Activated CD4-positive, alpha-beta T cell treated with anti-CD3 and anti-CD28 coated beads, Interleukin-2, amount 50 U/mL, for 1 hour (primary cell): Measurements from ENCODE around the gene PPP1R13L.
"Not testable (repeated sequence)": the region's sequence is repeated elsewhere in the genome, so short reads cannot be mapped to it uniquely, and the experiment has no call there.

Experiments
- DNase-seq: peaks from one replicate; pipeline ENCODE4 v3.0.0-alpha.2; 2020

The PPP1R13L gene

GRCh38 chr19:45344621-45345505 lies 60.0 kb downstream of the PPP1R13L start:
- DNase-seq, result no peak

GRCh38 chr19:45342911-45343310 lies 62.0 kb downstream of the PPP1R13L start:
- DNase-seq, result no peak

GRCh38 chr19:45340899-45341453 lies 63.9 kb downstream of the PPP1R13L start:
- no peak for DNase-seq

DNA sequence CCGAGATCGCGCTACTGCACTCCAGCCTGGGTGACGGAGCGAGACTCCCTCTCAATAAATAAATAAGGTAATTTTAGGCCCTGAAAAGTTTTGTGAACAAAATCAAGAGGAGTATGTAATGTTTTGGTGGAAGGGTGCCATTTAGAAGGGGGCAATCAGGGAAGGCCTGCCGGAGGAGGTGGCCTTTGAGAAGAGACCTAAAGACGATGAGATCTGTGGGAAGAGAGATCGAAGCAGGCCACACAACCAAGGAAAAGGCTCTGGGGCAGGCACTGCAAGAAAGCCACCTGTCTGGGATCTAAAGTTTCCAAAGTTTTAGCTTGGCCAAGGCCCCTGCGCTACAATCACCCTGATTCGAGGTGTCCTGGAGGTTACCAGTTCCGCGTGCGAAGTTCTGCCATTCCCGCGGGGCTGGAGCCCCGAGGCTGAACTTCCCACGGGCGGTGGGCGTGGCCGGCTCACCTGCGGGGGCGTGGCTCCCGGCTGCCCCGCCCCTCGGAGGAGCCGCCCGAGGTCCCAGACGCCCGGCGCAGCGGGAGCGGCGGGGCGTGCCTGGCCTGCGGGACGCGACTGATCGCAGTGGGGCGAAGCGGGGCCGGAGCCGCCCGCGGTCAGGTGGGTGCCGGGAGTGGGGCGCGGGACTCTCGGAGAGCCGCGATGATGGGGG lies 64.5 kb downstream of the PPP1R13L start, which contains the start of gene KLC3:
Gene KLC3 (plus strand): TSS at position 519 of the 667 bp plus-strand sequence. CDS start 4,792 bp downstream, outside the sequence.
- peak; percentile 30 for DNase-seq

DNA sequence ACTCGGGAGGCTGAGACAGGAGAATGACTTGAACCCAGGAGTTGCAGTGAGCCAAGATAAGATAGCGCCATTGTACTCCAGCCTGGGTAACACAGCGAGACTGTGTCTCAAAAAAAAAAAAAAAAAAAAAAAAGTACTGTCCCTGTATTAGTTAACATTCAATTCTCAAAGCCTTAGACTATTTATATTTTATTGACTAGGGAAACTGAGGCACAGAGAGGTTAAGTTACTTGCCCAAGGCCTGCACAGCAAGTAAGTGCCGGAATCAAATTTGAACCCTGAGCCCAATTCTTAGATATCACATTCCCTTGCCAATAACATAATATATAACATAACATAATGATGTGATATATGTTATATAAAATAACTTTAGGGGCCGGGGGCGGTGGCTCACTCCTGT lies 65.2 kb downstream of the PPP1R13L start:
- no peak for DNase-seq

GRCh38 chr19:45336696-45337251 lies 68.1 kb downstream of the PPP1R13L start:
- DNase-seq, result no peak

DNA sequence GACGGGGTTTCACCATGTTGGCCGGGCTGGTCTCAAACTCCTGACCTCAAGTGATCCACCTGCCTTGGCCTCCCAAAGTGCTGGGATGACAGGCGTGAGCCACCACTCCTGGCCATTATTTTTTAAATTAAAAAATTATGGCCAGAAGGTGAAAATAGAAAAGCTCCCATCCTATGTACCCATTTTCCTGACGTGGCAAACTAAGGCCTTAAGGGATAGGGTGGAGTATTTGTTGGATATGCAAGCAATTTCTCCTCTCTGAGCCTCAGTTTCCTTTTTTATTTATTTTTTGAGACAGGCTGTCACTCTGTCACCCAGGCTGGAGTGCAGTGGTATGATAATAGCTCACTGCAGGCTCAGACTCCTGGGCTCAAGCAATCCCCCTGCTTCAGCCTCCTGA lies 70.0 kb downstream of the PPP1R13L start:
- not testable (repeated sequence) for DNase-seq

DNA sequence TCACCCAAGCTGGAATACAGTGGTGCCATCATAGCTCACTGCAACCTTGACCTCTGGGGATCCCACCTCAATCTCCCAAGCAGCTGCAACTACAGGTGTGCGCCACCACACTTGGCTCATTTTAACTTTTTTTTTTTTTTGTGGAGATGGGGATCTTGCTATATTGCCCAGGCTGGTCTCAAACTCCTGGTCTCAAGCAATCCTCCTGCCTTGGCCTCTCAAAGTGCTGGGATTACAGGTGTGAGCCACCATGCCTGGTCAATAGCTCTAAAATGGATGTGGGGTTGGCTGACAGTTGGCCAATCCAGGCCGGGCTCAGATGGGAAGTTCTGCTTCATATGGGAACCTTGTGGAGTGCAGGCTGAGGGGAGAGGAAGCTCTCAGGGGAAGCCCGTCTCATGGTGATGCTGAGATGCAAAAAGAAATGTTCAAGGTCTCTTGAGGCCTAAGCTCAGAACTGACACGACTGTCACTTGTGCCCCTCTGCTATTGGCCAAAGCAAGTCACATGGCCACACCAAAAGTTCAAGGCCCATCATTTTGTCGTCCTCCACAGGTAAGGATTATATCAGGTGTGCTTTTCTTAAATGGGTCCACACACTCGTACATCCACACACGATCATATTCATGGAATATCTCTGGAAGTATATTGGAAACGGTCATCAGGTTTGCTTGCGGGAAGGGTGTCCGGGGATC lies 71.1 kb downstream of the PPP1R13L start:
- DNase-seq, result no peak

- no peak for DNase-seq
Observed at GRCh38 chr19:45331411-45331810, 73.5 kb downstream of the PPP1R13L start.
